HCT116 (cell line): ENCODE measurements around the gene EYA4.

Experiments
- EGR1 ChIP-seq: IDR thresholded peaks from 2 replicates; pipeline ENCODE4 v1.6.1; 2012; ENCODE audit warnings: low read depth
- EZH2 ChIP-seq: fragments of 200-600 bp; sonication (generic); IDR thresholded peaks from 2 replicates; pipeline ENCODE4 v1.6.1; 2017; ENCODE audit warnings: antibody characterized with exemption, mixed run types
- EZH2phosphoT487 ChIP-seq: fragments of 200-600 bp; IDR thresholded peaks from 2 replicates; pipeline ENCODE4 v1.6.1; 2018; ENCODE audit warnings: antibody characterized with exemption, borderline replicate concordance
- POLR2A ChIP-seq: IDR thresholded peaks from 2 replicates; pipeline ENCODE4 v1.7.0; 2011; ENCODE audit warnings: borderline replicate concordance; ENCODE audit not compliant: insufficient read depth, insufficient read length; ENCODE audit errors: extremely low read depth
- POLR2AphosphoS5 ChIP-seq: IDR thresholded peaks from 2 replicates; pipeline ENCODE4 v1.6.1; 2011; ENCODE audit warnings: mild to moderate bottlenecking, low read depth, low read length, moderate library complexity
- RAD21 ChIP-seq: IDR thresholded peaks from 2 replicates; pipeline ENCODE4 v1.6.1; 2012; ENCODE audit warnings: low read depth, mild to moderate bottlenecking
- SP1 ChIP-seq: IDR thresholded peaks from 2 replicates; pipeline ENCODE4 v1.6.1; 2012; ENCODE audit warnings: low read depth
- SRF ChIP-seq: IDR thresholded peaks from 2 replicates; pipeline ENCODE4 v1.6.1; 2012; ENCODE audit warnings: low read depth
- YY1 ChIP-seq: IDR thresholded peaks from 2 replicates; pipeline ENCODE4 v1.6.1; 2011; ENCODE audit warnings: low read length, low read depth, moderate library complexity, mild to moderate bottlenecking; ENCODE audit not compliant: insufficient replicate concordance; ENCODE audit errors: extremely low read depth
- ZNF274 ChIP-seq: fragments of 200-500 bp; sonication (Bioruptor generic); IDR thresholded peaks from 2 replicates; pipeline ENCODE4 v1.6.1; 2014; ENCODE audit warnings: mild to moderate bottlenecking, low read depth, low read length, inconsistent platforms
- TF ChIP-seq, protein P1 (sequence below), 3 experiments: fragments of 200-600 bp in 1 of 3; sonication (generic) in 1 of 3; IDR thresholded peaks in 2 of 3; conservative IDR thresholded peaks in 1 of 3; 2 replicates each; pipeline ENCODE4 v1.5.1; 2012 to 2017; ENCODE audit warnings: low read depth in 2 of 3, low read length in 2 of 3, antibody characterized with exemption in 1 of 3, borderline replicate concordance in 1 of 3, control low read depth in 1 of 3, mild to moderate bottlenecking in 1 of 3, mixed read lengths in 1 of 3, mixed run types in 1 of 3, moderate library complexity in 1 of 3; ENCODE audit not compliant: insufficient read depth in 1 of 3
- TF ChIP-seq, protein P2 (sequence below): IDR thresholded peaks from 2 replicates; pipeline ENCODE4 v1.6.1; 2012
- TF ChIP-seq, protein P3 (sequence below): IDR thresholded peaks from 2 replicates; pipeline ENCODE4 v1.6.1; 2012

DNA sequence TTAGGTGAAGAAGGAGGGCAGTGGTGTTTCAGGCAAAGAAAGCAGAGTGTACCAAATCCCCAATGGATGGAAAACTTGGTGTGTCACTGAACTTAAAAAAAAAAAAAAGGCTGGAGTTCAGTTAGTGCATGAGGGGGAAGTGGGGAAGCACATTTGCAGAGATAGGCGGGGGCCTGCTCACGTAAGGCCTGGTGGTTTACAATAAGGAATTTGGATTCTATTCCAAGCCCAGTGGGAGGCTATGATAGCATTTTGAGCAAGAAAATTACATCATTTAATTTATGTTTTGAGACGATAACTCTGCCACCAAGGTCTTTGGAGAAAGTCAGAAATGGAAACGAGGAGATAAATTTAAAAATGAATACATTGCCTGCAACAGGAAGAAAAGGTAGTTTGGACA lies 225.5 kb downstream of the EYA4 start:
- TF ChIP-seq SP1 (no peak), POLR2AphosphoS5 (no peak), EZH2phosphoT487 (no peak), YY1 (no peak), POLR2A (no peak), SRF (no peak), RAD21 (no peak), ZNF274 (no peak), EZH2 (no peak), EGR1 (no peak)
- TF ChIP-seq, protein P1, sequence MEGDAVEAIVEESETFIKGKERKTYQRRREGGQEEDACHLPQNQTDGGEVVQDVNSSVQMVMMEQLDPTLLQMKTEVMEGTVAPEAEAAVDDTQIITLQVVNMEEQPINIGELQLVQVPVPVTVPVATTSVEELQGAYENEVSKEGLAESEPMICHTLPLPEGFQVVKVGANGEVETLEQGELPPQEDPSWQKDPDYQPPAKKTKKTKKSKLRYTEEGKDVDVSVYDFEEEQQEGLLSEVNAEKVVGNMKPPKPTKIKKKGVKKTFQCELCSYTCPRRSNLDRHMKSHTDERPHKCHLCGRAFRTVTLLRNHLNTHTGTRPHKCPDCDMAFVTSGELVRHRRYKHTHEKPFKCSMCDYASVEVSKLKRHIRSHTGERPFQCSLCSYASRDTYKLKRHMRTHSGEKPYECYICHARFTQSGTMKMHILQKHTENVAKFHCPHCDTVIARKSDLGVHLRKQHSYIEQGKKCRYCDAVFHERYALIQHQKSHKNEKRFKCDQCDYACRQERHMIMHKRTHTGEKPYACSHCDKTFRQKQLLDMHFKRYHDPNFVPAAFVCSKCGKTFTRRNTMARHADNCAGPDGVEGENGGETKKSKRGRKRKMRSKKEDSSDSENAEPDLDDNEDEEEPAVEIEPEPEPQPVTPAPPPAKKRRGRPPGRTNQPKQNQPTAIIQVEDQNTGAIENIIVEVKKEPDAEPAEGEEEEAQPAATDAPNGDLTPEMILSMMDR (IDR thresholded peaks at IDR 0.05 in 2 of 3, conservative IDR thresholded peaks at IDR 0.05 in 1 of 3; ENCODE audit: borderline replicate concordance in 1 of 3, insufficient read depth in 1 of 3, low read depth in 2 of 3, low read length in 2 of 3), result no peak
- TF ChIP-seq, protein P2, sequence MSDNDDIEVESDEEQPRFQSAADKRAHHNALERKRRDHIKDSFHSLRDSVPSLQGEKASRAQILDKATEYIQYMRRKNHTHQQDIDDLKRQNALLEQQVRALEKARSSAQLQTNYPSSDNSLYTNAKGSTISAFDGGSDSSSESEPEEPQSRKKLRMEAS, result no peak
- TF ChIP-seq, protein P3, sequence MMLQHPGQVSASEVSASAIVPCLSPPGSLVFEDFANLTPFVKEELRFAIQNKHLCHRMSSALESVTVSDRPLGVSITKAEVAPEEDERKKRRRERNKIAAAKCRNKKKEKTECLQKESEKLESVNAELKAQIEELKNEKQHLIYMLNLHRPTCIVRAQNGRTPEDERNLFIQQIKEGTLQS, result no peak
